GM20000 (cell line): ENCODE results near the gene CPNE9.

Experiments used
- DNase-seq: peaks from one replicate; pipeline ENCODE4 v3.0.0; 2012; ENCODE audit warnings: low spot score
- CTCF ChIP-seq: IDR thresholded peaks from 2 replicates; pipeline ENCODE4 v1.5.1; 2012; ENCODE audit warnings: mild to moderate bottlenecking, control low read depth; ENCODE audit errors: extremely low read depth, missing control alignments

The CPNE9 gene

GRCh38 chr3:9779075-9779593, 75.5 kb downstream of the CPNE9 start:
- no peak for TF ChIP-seq CTCF
- DNase-seq = no peak
